Measurements from ENCODE around the gene CATSPER1.
"Not testable (repeated sequence)": the region's sequence is repeated elsewhere in the genome, so short reads cannot be mapped to it uniquely, and the experiment has no call there.

Gene CATSPER1

GRCh38 chr11:66016793-66017177, 9.5 kb downstream of the CATSPER1 start:
- DNase-seq: no peak

- no peak for DNase-seq
Measured at GRCh38 chr11:66015936-66016792, 10.1 kb downstream of the CATSPER1 start.

GRCh38 chr11:66015454-66015881, 10.8 kb downstream of the CATSPER1 start:
- no peak for DNase-seq

GRCh38 chr11:66014804-66015453, 11.3 kb downstream of the CATSPER1 start:
- no peak for DNase-seq

GRCh38 chr11:66013762-66014100, 12.5 kb downstream of the CATSPER1 start:
- no peak for DNase-seq

GRCh38 chr11:66012946-66013761, 13.1 kb downstream of the CATSPER1 start:
- DNase-seq: no peak

GRCh38 chr11:66012371-66012945, 13.8 kb downstream of the CATSPER1 start:
- no peak for DNase-seq

GRCh38 chr11:66011785-66012303, 14.4 kb downstream of the CATSPER1 start, which contains the start of gene CST6:
Gene CST6, plus strand, starts transcription at chr11:66012008. Its CDS starts 37 bp downstream, at chr11:66012045.
- DNase-seq: no peak

- no peak for DNase-seq
Measured at GRCh38 chr11:66011239-66011784, 15.0 kb downstream of the CATSPER1 start.

- DNase-seq: not testable (repeated sequence)
Measured at GRCh38 chr11:66010036-66010435, 16.2 kb downstream of the CATSPER1 start.

GRCh38 chr11:66008468-66009101, 17.7 kb downstream of the CATSPER1 start:
- DNase-seq: no peak

GRCh38 chr11:66008095-66008467, 18.2 kb downstream of the CATSPER1 start:
- DNase-seq: no peak

GRCh38 chr11:66007201-66007634, 19.1 kb downstream of the CATSPER1 start:
- DNase-seq: no peak

GRCh38 chr11:66006891-66007176, 19.4 kb downstream of the CATSPER1 start:
- DNase-seq: no peak

- no peak for DNase-seq
Measured at GRCh38 chr11:66006134-66006890, 20.0 kb downstream of the CATSPER1 start.

- no peak for DNase-seq
Measured at GRCh38 chr11:66004186-66004585, 22.1 kb downstream of the CATSPER1 start.

GRCh38 chr11:66003291-66003690, 23.0 kb downstream of the CATSPER1 start:
- no peak for DNase-seq

- DNase-seq: no peak
Measured at GRCh38 chr11:66002648-66003225, 23.5 kb downstream of the CATSPER1 start.

- peak; percentile 96 for DNase-seq
Measured at GRCh38 chr11:66001942-66002647, 24.2 kb downstream of the CATSPER1 start, which contains the start of the genes BANF1 and EIF1AD. Gene BANF1, plus strand, starts transcription at chr11:66002503. Its CDS starts 748 bp downstream, at chr11:66003251. Gene EIF1AD, minus strand, starts transcription at chr11:66002157. Its CDS starts 1,768 bp downstream, at chr11:66000389.

GRCh38 chr11:65997286-65997685, 29.0 kb downstream of the CATSPER1 start:
- no peak for DNase-seq
